GM12872 (cell line): ENCODE measurements around the gene ELANE.

Experiments used
- TF ChIP-seq, protein P1 (sequence below): IDR thresholded peaks from 3 replicates; pipeline ENCODE4 v1.5.1; 2011; ENCODE audit warnings: low read depth, mild to moderate bottlenecking, low read length, moderate library complexity; ENCODE audit not compliant: insufficient read depth

The ELANE gene

DNA sequence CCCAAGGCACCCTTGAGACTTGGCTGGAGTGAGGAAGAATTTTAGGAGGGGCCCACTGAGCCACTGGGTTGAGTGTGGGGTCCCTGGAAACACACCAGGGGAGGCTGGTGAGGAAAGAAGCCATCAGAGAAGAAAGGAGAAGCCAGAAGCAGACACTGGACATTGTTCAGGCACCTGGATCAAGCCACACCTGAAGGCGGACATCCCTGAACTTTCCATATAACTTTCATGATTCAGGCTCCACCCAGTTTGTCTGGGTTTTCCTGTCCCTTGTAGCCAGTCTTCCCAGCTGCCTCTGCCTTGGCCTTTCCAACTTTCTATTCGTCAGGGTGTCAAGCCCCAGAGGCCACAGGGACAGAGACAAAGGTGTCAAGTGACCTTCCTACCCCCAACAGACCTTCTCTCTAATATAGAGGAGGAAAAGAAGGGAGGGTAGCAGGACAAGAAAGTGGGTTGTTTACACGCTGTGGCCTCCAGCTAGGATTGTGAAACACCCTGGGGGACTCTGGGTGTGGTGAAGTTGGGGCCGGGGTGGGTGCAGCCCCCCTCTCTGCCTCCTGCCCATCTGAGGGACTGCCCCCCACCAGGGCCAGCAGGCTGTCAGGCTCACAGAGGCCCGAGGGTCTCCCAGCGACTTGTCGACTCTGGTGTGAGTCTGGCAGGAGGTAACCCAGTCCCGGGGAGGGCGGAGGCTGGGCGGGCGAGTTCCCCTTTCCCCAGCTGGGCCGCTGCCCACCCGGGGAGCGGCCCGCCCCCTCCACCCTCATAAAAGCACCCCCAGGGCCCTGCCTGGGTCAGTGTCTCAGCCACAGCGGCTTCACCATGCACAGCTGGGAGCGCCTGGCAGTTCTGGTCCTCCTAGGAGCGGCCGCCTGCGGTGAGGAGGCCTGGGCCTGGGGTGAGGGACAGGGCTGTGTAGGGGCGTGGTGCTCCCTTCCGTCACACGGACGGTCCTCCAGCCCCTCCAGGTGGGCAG, 7.1 kb downstream of the ELANE start, which contains the start of gene CFD:
Gene CFD, plus strand, starts transcription at position 797 of the 976 bp plus-strand sequence. Its CDS starts 26 bp downstream, at position 823.
- TF ChIP-seq, protein P1, sequence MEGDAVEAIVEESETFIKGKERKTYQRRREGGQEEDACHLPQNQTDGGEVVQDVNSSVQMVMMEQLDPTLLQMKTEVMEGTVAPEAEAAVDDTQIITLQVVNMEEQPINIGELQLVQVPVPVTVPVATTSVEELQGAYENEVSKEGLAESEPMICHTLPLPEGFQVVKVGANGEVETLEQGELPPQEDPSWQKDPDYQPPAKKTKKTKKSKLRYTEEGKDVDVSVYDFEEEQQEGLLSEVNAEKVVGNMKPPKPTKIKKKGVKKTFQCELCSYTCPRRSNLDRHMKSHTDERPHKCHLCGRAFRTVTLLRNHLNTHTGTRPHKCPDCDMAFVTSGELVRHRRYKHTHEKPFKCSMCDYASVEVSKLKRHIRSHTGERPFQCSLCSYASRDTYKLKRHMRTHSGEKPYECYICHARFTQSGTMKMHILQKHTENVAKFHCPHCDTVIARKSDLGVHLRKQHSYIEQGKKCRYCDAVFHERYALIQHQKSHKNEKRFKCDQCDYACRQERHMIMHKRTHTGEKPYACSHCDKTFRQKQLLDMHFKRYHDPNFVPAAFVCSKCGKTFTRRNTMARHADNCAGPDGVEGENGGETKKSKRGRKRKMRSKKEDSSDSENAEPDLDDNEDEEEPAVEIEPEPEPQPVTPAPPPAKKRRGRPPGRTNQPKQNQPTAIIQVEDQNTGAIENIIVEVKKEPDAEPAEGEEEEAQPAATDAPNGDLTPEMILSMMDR, result no peak

DNA sequence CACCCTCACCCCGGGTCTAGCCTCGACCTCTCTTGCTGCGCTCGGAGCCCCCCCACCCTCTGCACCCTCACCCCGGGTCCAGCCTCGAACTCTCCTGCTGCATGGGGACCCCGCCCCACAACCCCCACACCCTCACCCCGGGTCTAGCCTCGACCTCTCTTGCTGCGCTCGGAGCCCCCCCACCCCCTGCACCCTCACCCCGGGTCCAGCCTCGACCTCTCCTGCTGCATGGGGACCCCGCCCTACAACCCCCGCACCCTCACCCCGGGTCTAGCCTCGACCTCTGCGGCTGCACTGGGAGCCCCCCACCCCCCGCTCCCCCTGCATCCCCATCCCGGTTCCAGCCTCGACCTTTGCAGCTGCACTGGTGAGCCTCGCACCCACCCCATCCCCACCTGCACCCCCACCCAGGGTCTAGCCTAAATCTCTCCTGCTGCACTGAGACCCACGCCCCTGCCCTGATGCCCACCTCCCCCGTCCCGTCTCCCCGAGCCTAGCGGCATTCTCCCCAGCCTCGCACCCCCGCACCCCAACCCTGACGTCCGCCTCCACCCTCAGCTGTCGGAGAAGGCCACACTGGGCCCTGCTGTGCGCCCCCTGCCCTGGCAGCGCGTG, 9.1 kb downstream of the ELANE start:
- TF ChIP-seq, protein P1, result no peak

DNA sequence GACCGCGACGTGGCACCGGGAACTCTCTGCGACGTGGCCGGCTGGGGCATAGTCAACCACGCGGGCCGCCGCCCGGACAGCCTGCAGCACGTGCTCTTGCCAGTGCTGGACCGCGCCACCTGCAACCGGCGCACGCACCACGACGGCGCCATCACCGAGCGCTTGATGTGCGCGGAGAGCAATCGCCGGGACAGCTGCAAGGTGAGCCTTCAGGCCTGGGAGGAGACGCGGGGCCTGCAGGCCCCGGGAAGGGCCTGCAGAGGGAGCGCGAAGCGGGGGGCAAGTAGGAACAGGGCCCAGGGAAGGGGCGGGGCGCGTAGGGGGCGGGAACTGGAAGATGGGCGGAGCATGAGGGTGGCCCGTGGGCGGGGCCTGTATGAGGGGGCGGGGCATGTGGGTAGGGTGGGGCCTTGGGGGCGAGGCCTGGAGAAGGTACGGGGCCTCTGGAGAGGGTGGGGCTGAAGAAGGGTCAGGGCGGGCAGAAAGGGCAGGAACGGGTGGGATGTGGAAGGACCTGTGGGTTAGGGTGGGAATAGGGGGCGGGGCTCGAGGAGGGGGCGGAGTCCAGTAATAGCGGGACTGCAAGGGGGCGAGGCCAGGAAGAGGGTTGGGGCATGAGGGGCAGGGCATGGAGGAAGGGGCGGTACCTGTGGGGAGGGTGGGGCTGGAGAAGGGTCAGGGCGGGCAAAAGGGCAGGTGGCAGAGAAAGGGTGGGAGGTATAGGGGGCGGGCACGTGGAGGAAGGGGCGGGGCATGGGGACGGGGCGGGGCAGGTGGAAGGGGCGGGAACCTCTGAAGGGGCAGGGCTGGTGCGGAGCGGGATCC, 9.9 kb downstream of the ELANE start:
- TF ChIP-seq, protein P1, result peak; percentile 29; the same call in 1 of the 3 replicates

DNA sequence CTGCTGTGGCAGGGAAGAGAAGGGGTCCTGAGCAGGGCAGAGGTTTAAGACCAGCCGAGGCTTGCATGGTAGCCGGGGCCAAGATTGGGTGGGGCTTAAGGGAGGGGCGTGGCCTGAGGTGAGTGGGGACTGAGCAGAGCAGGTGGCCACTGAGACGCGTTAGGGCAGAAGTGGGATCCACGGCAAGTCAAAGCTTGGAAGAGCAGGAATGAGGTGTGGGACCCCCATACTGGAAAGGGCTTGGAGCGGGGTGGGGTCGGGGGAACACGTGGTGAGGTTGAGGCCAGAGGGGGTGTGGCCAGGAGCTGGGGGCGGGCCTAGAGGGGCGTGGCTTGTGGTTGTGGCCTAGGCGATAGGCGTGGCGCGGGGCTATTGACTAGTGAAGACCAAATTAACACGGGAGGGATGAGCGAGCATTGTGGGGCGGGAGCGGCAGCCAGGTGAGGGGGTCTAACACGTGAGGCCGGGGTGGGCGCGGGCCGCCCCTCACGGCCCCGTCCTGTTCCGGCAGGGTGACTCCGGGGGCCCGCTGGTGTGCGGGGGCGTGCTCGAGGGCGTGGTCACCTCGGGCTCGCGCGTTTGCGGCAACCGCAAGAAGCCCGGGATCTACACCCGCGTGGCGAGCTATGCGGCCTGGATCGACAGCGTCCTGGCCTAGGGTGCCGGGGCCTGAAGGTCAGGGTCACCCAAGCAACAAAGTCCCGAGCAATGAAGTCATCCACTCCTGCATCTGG, 10.6 kb downstream of the ELANE start:
- TF ChIP-seq, protein P1, result no peak

DNA sequence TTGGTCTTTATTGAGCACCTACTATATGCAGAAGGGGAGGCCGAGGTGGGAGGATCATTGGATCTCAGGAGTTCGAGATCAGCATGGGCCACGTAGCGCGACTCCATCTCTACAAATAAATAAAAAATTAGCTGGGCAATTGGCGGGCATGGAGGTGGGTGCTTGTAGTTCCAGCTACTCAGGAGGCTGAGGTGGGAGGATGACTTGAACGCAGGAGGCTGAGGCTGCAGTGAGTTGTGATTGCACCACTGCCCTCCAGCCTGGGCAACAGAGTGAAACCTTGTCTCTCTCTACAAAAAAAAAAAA, 11.2 kb downstream of the ELANE start:
- TF ChIP-seq, protein P1, result no peak

DNA sequence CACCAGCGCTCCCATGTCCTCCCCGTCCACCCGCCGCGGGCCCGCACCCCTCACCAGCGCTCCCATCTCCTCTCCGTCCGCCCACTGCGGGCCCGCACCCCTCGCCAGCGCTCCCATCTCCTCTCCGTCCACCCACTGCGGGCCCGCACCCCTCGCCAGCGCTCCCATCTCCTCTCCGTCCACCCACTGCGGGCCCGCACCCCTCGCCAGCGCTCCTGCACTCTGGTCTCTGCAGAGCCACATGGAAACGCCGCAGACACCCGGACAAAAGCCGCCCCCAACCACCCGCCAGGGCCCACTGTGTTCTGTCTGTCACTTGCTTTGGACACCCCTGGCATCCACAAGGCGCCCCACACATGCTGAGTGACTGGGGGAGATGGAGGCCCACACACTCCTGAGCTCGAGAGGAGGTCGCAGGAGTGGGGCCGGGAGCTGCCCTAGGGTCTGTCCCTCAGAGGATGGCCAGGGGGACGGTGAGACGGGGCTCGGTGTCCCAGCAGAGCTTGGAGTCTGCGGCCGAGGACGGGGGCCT, 14.7 kb downstream of the ELANE start:
- TF ChIP-seq, protein P1, result no peak
